Tibial nerve (tissue), 4 donors: ENCODE data around the gene DMD. TPM values are rescaled to one million over a fixed set of nuclear protein-coding genes. Genes with fewer than 3 reads are reported as not detected.

Experiments used
- DNase-seq, 2 donors: peaks; one replicate each; pipeline ENCODE4 v3.0.0-alpha.2; 2019; ENCODE audit warnings: low spot score in 2 of 2
- H3K27ac ChIP-seq, 4 donors: fragments of 200-600 bp; sonication (generic) in 3 of 4; one replicate each; pipeline ENCODE4 v1.5.1; 2017 to 2019; ENCODE audit warnings: mild to moderate bottlenecking in 1 of 4
- H3K27me3 ChIP-seq, 2 donors: fragments of 200-600 bp; sonication (generic) in 1 of 2; one replicate each; pipeline versions ENCODE4 v1.5.1 to v1.6.0; 2017 to 2019
- H3K36me3 ChIP-seq, 3 donors: fragments of 200-600 bp; sonication (generic); one replicate each; pipeline ENCODE4 v1.5.1; 2018 to 2019
- H3K4me1 ChIP-seq, 4 donors: fragments of 200-600 bp; sonication (generic) in 3 of 4; one replicate each; pipeline ENCODE4 v1.5.1; 2017 to 2019
- H3K4me3 ChIP-seq, 4 donors: fragments of 200-600 bp; sonication (generic) in 3 of 4; one replicate each; pipeline ENCODE4 v1.5.1; 2017 to 2019; ENCODE audit warnings: mild to moderate bottlenecking in 1 of 4, moderate library complexity in 1 of 4
- H3K9me3 ChIP-seq, 4 donors: fragments of 200-600 bp; sonication (generic) in 3 of 4; one replicate each; pipeline ENCODE4 v1.5.1; 2017 to 2019
- EP300 ChIP-seq, 2 donors: sonication (generic); formaldehyde crosslinking; IDR thresholded peaks; one replicate each; pipeline ENCODE4 v1.6.1; 2017; ENCODE audit warnings: antibody characterized with exemption in 2 of 2, mild to moderate bottlenecking in 1 of 2
- POLR2A ChIP-seq, 2 donors: fragments of 450-650 bp; IDR thresholded peaks; one replicate each; pipeline ENCODE4 v1.6.1; 2017; ENCODE audit warnings: antibody characterized with exemption in 2 of 2, mild to moderate bottlenecking in 2 of 2, moderate library complexity in 2 of 2
- WGBS, 2 donors: methylation state at CpG; one replicate each; pipeline ENCODE4 v1.1.5; 2018; 5-methylcytosine and 5-hydroxymethylcytosine counted together
- total RNA-seq, 4 donors: library from RNA; depleted of rRNA; stranded (reverse); fragments of >200 nt; gene quantifications; one replicate each; pipeline ENCODE4 v1.1.0, GENCODE V29; 2016
- TF ChIP-seq, protein P1 (sequence below), 5 experiments: fragments of 200-600 bp in 3 of 5; fragments of 450-650 bp in 2 of 5; sonication (generic) in 3 of 5; IDR thresholded peaks; one replicate each; pipeline ENCODE4 v1.5.1; 2016 to 2019; ENCODE audit warnings: antibody characterized with exemption in 5 of 5, mild to moderate bottlenecking in 3 of 5, moderate library complexity in 2 of 5

Gene DMD
- total RNA-seq, 4 donors from 2014 or later: 156 to 345 (median 245) TPM

DNA sequence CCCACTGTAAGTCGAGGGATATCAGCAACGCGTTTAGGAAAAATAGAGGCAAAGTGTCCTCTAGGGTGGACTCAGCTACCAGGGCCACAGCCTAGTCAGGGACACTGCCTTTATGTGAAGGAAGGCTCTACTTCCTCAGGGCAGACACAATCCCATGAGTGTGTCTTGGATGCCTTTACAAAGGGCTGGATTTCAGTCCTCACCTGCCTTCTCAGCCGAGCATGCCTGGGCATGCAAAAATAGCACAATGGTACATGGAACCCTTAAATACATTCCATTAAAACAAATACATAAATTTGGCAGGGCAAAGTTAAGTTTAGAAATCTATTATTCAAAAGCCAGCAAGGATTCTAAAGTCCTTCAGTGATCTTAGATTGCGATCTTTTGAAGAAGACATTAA, 51.1 kb downstream of the DMD start:
- WGBS, 2 donors: 89% methylated on average over 5 of the region's 5 CpGs
- no peak overlapping the region for H3K27ac ChIP-seq

DNA sequence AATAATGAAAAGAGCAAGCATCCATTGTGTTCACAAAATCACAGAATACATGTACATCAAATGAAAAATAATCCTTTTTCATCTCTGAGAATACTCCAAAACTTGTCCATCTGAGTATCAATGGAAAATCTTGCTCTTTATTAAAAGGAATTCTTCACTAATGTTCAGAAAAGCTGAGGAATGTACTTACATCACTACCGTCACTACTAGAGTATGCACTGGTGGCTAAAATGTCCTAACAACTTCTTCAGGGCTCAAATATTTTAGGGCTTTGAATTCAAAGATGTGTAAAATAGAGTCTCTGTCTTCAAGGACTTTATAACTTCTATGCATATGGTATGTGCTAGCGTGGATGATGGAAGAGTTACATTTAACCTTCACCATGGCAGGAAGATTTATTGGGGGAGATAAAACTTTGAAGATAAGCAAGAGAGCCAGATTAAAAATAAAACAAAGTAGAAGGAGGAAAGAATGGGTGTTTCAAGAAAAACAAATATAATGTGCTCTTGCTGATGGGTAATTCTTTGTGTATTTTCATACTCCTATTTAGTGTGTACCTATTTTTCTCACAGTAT, 55.1 kb downstream of the DMD start:
- Histone ChIP-seq H3K27me3 (no peaks in the 10 kb centered on the region), H3K9me3 (no peaks in the 10 kb centered on the region), H3K36me3 (no peaks in the 10 kb centered on the region), H3K4me1 (no peaks in the 10 kb centered on the region), H3K4me3 (no peak overlapping the region), H3K27ac (no peak overlapping the region)
- no peak for DNase-seq
- TF ChIP-seq POLR2A (IDR thresholded peaks at IDR 0.05): no peak
- TF ChIP-seq, protein P1, sequence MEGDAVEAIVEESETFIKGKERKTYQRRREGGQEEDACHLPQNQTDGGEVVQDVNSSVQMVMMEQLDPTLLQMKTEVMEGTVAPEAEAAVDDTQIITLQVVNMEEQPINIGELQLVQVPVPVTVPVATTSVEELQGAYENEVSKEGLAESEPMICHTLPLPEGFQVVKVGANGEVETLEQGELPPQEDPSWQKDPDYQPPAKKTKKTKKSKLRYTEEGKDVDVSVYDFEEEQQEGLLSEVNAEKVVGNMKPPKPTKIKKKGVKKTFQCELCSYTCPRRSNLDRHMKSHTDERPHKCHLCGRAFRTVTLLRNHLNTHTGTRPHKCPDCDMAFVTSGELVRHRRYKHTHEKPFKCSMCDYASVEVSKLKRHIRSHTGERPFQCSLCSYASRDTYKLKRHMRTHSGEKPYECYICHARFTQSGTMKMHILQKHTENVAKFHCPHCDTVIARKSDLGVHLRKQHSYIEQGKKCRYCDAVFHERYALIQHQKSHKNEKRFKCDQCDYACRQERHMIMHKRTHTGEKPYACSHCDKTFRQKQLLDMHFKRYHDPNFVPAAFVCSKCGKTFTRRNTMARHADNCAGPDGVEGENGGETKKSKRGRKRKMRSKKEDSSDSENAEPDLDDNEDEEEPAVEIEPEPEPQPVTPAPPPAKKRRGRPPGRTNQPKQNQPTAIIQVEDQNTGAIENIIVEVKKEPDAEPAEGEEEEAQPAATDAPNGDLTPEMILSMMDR (IDR thresholded peaks at IDR 0.05): no peak
- TF ChIP-seq EP300 (IDR thresholded peaks at IDR 0.05): no peak
- WGBS, 2 donors: 53 to 56% methylated on average over 2 of the region's 2 CpGs

More for the DNA sequence above, 51.1 kb downstream of the DMD start:
- no peak for DNase-seq
- Histone ChIP-seq H3K4me1 (no peaks in the 10 kb centered on the region), H3K36me3 (no peaks in the 10 kb centered on the region), H3K9me3 (no peaks in the 10 kb centered on the region), H3K27me3 (no peaks in the 10 kb centered on the region), H3K4me3 (no peak overlapping the region)
- TF ChIP-seq, protein P1 (IDR thresholded peaks at IDR 0.05): no peak
- TF ChIP-seq POLR2A (IDR thresholded peaks at IDR 0.05) (no peak), EP300 (IDR thresholded peaks at IDR 0.05) (no peak)

DNA sequence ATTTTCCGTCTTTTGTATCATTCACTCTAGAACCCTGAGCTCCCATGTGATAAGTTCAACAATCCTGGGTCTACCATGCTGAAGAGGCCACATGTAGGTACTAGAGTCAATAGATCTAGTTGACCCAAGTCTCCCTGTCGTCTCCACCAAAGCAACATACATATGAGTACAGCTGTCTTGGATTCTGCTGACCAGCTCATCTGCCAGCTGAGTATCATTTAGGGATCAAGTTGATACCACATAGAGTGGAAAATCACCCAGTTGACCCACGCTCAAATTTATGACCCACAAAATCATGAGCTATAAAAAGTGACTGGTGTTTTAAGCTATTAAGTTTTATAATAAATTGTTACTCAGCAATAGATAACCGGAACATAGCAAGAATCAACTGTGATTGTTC, 61.8 kb downstream of the DMD start:
- H3K27ac ChIP-seq: no peak overlapping the region
- H3K4me1 ChIP-seq: no peaks in the 10 kb centered on the region
- H3K4me3 ChIP-seq: no peak overlapping the region
- H3K9me3 ChIP-seq: no peaks in the 10 kb centered on the region
- TF ChIP-seq EP300 (IDR thresholded peaks at IDR 0.05) (no peak), POLR2A (IDR thresholded peaks at IDR 0.05) (no peak)
- TF ChIP-seq, protein P1 (IDR thresholded peaks at IDR 0.05): no peak
- H3K27me3 ChIP-seq: no peaks in the 10 kb centered on the region
- WGBS, 2 donors: 83 to 89% methylated on average over 4 of the region's 4 CpGs
- DNase-seq: no peak
- no peaks in the 10 kb centered on the region for H3K36me3 ChIP-seq

DNA sequence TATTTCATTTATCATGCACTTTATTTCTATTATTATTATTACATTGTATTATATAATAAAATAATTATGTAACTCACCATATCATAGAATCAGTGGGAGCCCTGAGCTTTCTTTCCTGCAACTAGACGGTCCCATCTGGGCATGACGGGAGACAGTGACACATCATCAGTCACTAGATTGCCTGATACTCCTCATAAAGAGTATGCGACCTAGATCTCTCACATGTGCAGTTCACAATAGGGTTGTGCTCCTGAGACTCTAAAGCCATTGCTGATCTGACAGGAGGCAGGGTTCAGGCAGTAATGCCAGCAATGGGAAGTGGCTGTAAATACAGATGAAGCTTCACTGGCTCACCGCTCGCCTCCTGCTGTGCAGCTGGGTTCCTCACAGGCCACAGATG, 62.3 kb downstream of the DMD start:
- no peak for DNase-seq
- TF ChIP-seq POLR2A (IDR thresholded peaks at IDR 0.05) (no peak), EP300 (IDR thresholded peaks at IDR 0.05) (no peak)
- TF ChIP-seq, protein P1 (IDR thresholded peaks at IDR 0.05): no peak
- H3K4me1 ChIP-seq: no peaks in the 10 kb centered on the region
- H3K4me3 ChIP-seq: no peak overlapping the region
- no peaks in the 10 kb centered on the region for H3K9me3 ChIP-seq
- 92 to 98% methylated on average over 5 of the region's 5 CpGs for WGBS, 2 donors
- H3K27ac ChIP-seq: no peak overlapping the region
- no peaks in the 10 kb centered on the region for H3K36me3 ChIP-seq
- H3K27me3 ChIP-seq: no peaks in the 10 kb centered on the region

DNA sequence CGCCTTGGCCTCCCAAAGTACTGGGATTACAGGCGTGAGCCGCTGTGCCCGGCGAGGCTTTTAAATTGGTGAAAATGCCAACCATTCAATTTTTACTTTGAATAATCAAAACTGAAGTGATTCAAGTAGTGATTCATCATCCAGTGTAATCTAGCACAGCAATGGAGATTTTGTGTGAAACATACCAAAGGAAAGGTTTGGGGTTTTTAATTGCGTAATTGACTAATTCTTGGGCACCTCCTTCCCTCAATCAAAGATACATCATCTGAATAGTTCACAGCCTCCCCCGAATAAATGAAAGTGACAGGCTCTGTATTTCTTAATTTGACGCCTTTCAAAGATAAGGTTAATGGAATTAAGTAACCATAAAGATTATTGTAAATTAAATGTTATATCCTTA, 69.0 kb downstream of the DMD start:
- DNase-seq: no peak
- peaks cover 0 to 5% of the 10 kb centered on the region in 2 donors for H3K27me3 ChIP-seq
- H3K36me3 ChIP-seq: no peaks in the 10 kb centered on the region
- H3K4me3 ChIP-seq: no peak overlapping the region
- 89 to 90% methylated on average over 8 of the region's 8 CpGs for WGBS, 2 donors
- H3K4me1 ChIP-seq: no peaks in the 10 kb centered on the region
- H3K9me3 ChIP-seq: no peaks in the 10 kb centered on the region
- TF ChIP-seq EP300 (IDR thresholded peaks at IDR 0.05) (no peak), POLR2A (IDR thresholded peaks at IDR 0.05) (no peak)
- TF ChIP-seq, protein P1 (IDR thresholded peaks at IDR 0.05): no peak
- H3K27ac ChIP-seq: no peak overlapping the region
